HG03432 (cell line): ENCODE results near the gene RAB40C.
A peak's percentile ranks its signal among the peaks of the same experiment; 100 is the strongest.

ENCODE experiments used
- ATAC-seq: cut with Tn5 transposase; IDR thresholded peaks from one replicate; pipeline ENCODE4 v1.9.1; 2021; ENCODE audit warnings: mild to moderate bottlenecking, moderate library complexity; ENCODE audit not compliant: unreplicated experiment

The RAB40C gene

GRCh38 chr16:559021-559380 lies 30.9 kb upstream of the RAB40C start:
- no peak for ATAC-seq

- no peak for ATAC-seq
Observed at GRCh38 chr16:559411-560203, 30.3 kb upstream of the RAB40C start.

- ATAC-seq = no peak
Observed at GRCh38 chr16:560204-560700, 29.6 kb upstream of the RAB40C start, which contains the start of gene PRR35. Gene PRR35, plus strand, starts transcription at chr16:560394. Its CDS starts 2,901 bp downstream, at chr16:563295.

- no peak for ATAC-seq
Observed at GRCh38 chr16:560701-561412, 29.0 kb upstream of the RAB40C start.

GRCh38 chr16:561413-561794 lies 28.5 kb upstream of the RAB40C start:
- ATAC-seq = no peak

GRCh38 chr16:561957-562938 lies 27.6 kb upstream of the RAB40C start:
- no peak for ATAC-seq

GRCh38 chr16:563072-563644 lies 26.7 kb upstream of the RAB40C start:
- no peak for ATAC-seq

GRCh38 chr16:564690-565418 lies 25.0 kb upstream of the RAB40C start:
- ATAC-seq = no peak

- no peak for ATAC-seq
Observed at GRCh38 chr16:565419-566330, 24.2 kb upstream of the RAB40C start.

- ATAC-seq = peak; percentile 43
Observed at GRCh38 chr16:566475-567372, 23.1 kb upstream of the RAB40C start, which contains the start of gene NHLRC4. Gene NHLRC4, plus strand, starts transcription at chr16:567005. Its CDS starts 1,043 bp downstream, at chr16:568048.

- no peak for ATAC-seq
Observed at GRCh38 chr16:567373-568256, 22.3 kb upstream of the RAB40C start.

- no peak for ATAC-seq
Observed at GRCh38 chr16:568401-569258, 21.2 kb upstream of the RAB40C start.

GRCh38 chr16:569445-570254 lies 20.2 kb upstream of the RAB40C start, which contains the start of gene PIGQ:
Gene PIGQ, plus strand, starts transcription at chr16:569968. Its CDS starts 4,107 bp downstream, at chr16:574075.
- ATAC-seq = peak; percentile 61

GRCh38 chr16:572865-573650 lies 16.8 kb upstream of the RAB40C start:
- no peak for ATAC-seq
